ENCODE results near the gene EFNA1. TPM values are rescaled to one million over a fixed set of nuclear protein-coding genes. Genes with fewer than 3 reads are reported as not detected.

Gene EFNA1
- total and polyA plus RNA-seq, 2 of the 13 experiments (the other 11 are each of a cell fraction or from before 2014, with no cell fraction given) = 81.8 to 874 TPM

DNA sequence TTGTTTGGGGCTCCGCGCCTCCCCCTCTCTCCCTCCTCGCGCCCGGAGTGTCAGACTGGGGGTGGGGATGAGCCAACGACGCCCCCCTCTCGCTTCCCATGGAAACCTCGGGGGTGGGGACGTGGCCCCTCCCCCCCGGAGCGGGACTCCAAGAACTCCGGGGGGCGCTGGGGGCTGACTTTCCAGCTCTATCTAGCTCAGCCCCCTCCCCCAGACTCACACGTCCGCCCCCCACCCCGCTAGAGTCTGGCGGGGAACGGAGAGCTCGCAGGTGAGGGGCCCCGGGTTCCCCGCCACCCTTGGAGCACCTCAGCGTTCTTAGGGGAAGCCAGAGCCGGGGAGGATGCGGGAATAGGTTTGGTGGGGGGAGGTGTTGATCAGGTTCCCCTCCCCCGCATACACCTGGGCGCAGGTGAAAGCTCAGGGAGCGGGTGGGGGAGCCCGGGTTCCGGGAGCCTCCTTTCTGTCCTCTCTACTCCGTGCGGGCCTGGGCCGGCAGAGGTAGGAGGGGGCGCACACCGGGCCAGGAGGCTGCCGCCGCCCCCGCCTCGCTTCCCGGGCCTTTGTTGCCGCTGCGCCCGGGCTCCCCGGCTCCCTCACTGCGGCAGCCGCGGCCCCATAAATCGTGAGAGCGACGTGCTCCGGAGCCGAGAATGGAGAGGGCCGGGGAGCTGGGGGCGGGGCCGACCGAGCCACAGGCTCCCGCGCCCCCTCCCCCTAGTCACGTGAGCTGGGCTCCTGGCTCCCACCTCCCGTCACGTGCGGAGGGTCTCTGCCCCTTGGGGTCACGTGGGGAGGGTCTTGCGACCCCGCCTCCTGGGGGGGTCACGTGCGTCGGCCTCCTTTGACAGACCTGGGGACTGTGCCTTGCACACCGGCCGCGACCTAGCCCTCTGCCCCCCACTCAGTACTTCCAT, 47.1 kb upstream of the EFNA1 start (continued):
- TF ChIP-seq SRF (IDR thresholded peaks at IDR 0.05; ENCODE audit: low read depth, low read length) = no peak
- TF ChIP-seq, protein P1, sequence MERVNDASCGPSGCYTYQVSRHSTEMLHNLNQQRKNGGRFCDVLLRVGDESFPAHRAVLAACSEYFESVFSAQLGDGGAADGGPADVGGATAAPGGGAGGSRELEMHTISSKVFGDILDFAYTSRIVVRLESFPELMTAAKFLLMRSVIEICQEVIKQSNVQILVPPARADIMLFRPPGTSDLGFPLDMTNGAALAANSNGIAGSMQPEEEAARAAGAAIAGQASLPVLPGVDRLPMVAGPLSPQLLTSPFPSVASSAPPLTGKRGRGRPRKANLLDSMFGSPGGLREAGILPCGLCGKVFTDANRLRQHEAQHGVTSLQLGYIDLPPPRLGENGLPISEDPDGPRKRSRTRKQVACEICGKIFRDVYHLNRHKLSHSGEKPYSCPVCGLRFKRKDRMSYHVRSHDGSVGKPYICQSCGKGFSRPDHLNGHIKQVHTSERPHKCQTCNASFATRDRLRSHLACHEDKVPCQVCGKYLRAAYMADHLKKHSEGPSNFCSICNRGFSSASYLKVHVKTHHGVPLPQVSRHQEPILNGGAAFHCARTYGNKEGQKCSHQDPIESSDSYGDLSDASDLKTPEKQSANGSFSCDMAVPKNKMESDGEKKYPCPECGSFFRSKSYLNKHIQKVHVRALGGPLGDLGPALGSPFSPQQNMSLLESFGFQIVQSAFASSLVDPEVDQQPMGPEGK (CRISPR knock-in tag; IDR thresholded peaks at IDR 0.05) = peak; percentile 58; the same call in 1 of the 2 replicates
- peak; percentile 55; the same call in 1 of the 2 replicates for TF ChIP-seq MTA1 (CRISPR knock-in tag; IDR thresholded peaks at IDR 0.05; ENCODE audit: borderline replicate concordance)
- TF ChIP-seq SRY (CRISPR knock-in tag; IDR thresholded peaks at IDR 0.05) = no peak
- TF ChIP-seq, protein P2, sequence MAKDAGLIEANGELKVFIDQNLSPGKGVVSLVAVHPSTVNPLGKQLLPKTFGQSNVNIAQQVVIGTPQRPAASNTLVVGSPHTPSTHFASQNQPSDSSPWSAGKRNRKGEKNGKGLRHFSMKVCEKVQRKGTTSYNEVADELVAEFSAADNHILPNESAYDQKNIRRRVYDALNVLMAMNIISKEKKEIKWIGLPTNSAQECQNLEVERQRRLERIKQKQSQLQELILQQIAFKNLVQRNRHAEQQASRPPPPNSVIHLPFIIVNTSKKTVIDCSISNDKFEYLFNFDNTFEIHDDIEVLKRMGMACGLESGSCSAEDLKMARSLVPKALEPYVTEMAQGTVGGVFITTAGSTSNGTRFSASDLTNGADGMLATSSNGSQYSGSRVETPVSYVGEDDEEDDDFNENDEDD (CRISPR knock-in tag; IDR thresholded peaks at IDR 0.05; ENCODE audit: borderline replicate concordance) = 0 out of 2 replicates have a peak, but pooled peaks have one; percentile 22
- peak; percentile 19; the same call in 1 of the 2 replicates for TF ChIP-seq SAP130 (CRISPR knock-in tag; IDR thresholded peaks at IDR 0.05; ENCODE audit: low read depth)
- TF ChIP-seq, protein P3, sequence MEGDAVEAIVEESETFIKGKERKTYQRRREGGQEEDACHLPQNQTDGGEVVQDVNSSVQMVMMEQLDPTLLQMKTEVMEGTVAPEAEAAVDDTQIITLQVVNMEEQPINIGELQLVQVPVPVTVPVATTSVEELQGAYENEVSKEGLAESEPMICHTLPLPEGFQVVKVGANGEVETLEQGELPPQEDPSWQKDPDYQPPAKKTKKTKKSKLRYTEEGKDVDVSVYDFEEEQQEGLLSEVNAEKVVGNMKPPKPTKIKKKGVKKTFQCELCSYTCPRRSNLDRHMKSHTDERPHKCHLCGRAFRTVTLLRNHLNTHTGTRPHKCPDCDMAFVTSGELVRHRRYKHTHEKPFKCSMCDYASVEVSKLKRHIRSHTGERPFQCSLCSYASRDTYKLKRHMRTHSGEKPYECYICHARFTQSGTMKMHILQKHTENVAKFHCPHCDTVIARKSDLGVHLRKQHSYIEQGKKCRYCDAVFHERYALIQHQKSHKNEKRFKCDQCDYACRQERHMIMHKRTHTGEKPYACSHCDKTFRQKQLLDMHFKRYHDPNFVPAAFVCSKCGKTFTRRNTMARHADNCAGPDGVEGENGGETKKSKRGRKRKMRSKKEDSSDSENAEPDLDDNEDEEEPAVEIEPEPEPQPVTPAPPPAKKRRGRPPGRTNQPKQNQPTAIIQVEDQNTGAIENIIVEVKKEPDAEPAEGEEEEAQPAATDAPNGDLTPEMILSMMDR (CRISPR knock-in tag; IDR thresholded peaks at IDR 0.05) = no peak
- TF ChIP-seq ATF1 (CRISPR knock-in tag; IDR thresholded peaks at IDR 0.05) = no peak
- TF ChIP-seq ATAD3A (CRISPR knock-in tag; IDR thresholded peaks at IDR 0.05) = no peak
- TF ChIP-seq KDM5B (CRISPR knock-in tag; IDR thresholded peaks at IDR 0.05; ENCODE audit: borderline replicate concordance) = peak; percentile 63
- TF ChIP-seq KDM4B (CRISPR knock-in tag; IDR thresholded peaks at IDR 0.05) = 0 out of 2 replicates have a peak, but pooled peaks have one; percentile 24
- peak; percentile 97 for TF ChIP-seq ZBTB7A (CRISPR knock-in tag; IDR thresholded peaks at IDR 0.05)
- TF ChIP-seq ARNTL (CRISPR knock-in tag; IDR thresholded peaks at IDR 0.05) = peak; percentile 88
- TF ChIP-seq HDAC2 (CRISPR knock-in tag; IDR thresholded peaks at IDR 0.05) = no peak
- TF ChIP-seq TEF (CRISPR knock-in tag; IDR thresholded peaks at IDR 0.05) = no peak
- TF ChIP-seq, protein P4, sequence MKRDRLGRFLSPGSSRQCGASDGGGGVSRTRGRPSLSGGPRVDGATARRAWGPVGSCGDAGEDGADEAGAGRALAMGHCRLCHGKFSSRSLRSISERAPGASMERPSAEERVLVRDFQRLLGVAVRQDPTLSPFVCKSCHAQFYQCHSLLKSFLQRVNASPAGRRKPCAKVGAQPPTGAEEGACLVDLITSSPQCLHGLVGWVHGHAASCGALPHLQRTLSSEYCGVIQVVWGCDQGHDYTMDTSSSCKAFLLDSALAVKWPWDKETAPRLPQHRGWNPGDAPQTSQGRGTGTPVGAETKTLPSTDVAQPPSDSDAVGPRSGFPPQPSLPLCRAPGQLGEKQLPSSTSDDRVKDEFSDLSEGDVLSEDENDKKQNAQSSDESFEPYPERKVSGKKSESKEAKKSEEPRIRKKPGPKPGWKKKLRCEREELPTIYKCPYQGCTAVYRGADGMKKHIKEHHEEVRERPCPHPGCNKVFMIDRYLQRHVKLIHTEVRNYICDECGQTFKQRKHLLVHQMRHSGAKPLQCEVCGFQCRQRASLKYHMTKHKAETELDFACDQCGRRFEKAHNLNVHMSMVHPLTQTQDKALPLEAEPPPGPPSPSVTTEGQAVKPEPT (CRISPR knock-in tag; IDR thresholded peaks at IDR 0.05; ENCODE audit: low read depth) = no peak
- TF ChIP-seq RNF2 (conservative IDR thresholded peaks at IDR 0.05; ENCODE audit: low read depth) = no peak
- peak; percentile 95 for TF ChIP-seq THAP8 (CRISPR knock-in tag; IDR thresholded peaks at IDR 0.05; ENCODE audit: borderline replicate concordance)
- peak; percentile 94 for TF ChIP-seq BHLHE40 (IDR thresholded peaks at IDR 0.05; ENCODE audit: low read length)
- no peak for TF ChIP-seq ZFP82 (CRISPR knock-in tag; IDR thresholded peaks at IDR 0.05; ENCODE audit: borderline replicate concordance)
- no peak for TF ChIP-seq ZNF530 (CRISPR knock-in tag; IDR thresholded peaks at IDR 0.05; ENCODE audit: low read depth)

All from HepG2 (cell line).